Colonic mucosa (tissue), 4 donors: ENCODE data around the gene IER3. TPM values are rescaled to one million over a fixed set of nuclear protein-coding genes. Genes with fewer than 3 reads are reported as not detected.
"Not testable (repeated sequence)": the region's sequence is repeated elsewhere in the genome, so short reads cannot be mapped to it uniquely, and the experiment has no call there.

Source experiments
- DNase-seq: peaks from one replicate; pipeline ENCODE4 v3.0.0-alpha.2; 2020
- H3K27ac ChIP-seq: fragments of 200-600 bp; one replicate; pipeline ENCODE4 v1.8.0; 2021
- H3K27me3 ChIP-seq: fragments of 200-600 bp; one replicate; pipeline ENCODE4 v1.8.0; 2021
- H3K36me3 ChIP-seq: fragments of 200-600 bp; one replicate; pipeline ENCODE4 v1.8.0; 2021
- H3K4me1 ChIP-seq: fragments of 200-600 bp; one replicate; pipeline ENCODE4 v1.8.0; 2021; ENCODE audit warnings: mild to moderate bottlenecking
- H3K4me3 ChIP-seq: fragments of 200-600 bp; one replicate; pipeline ENCODE4 v1.8.0; 2021
- H3K9ac ChIP-seq, 2 donors: one replicate each; pipeline ENCODE4 v1.7.0; 2013; ENCODE audit warnings: control low read depth in 2 of 2, low read depth in 2 of 2, low read length in 2 of 2
- H3K9me3 ChIP-seq: fragments of 200-600 bp; one replicate; pipeline ENCODE4 v1.8.0; 2021
- CTCF ChIP-seq: fragments of 200-600 bp; IDR thresholded peaks from one replicate; pipeline ENCODE4 v1.8.0; 2022; ENCODE audit warnings: antibody characterized with exemption, mild to moderate bottlenecking
- intact Hi-C: fragments of 100-400 bp; cut with DNase I; formaldehyde crosslinking; loops from one replicate; pipeline ENCODE4 v1.14.1; 2022
- total RNA-seq, 2 donors: library from RNA; stranded (reverse); fragmentation: NEBNext Ultra II Directional in 1 of 2; extraction: Animal tissue kit (Norgen Biotek cat#: 25700) in 1 of 2; gene quantifications; one replicate each; pipeline ENCODE4 v1.2.1, GENCODE V29; 2021
- donor health status: healthy.
- donor health status: DM: no; HTN: no; CAD: no.
- donor health status: DM: no; HTN: no; CAD: no.

The IER3 gene
- total RNA-seq, 2 donors from 2014 or later, result 47.2 to 92.8 TPM

DNA sequence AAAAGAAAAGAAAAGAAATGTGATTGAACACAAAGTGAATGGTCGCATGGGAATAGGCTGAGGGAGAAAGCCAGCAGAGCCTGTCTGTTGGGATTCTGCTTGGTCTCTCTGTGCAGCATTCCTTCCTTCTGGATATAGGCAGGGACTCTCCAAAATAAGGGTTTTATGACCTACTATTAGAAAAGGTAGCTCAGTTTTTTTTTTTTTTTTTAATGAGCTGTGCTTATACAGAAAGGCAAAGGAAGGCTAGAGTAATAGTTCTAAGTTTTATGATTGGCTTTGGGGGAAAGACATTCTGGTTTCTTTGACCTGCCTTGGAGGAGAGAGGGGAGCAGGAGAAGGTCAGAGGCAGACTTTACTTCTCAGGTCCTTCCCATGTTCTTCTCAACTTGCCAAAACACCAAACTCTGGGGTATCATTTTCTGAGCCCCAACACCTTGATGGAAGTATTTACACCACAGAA, 18.8 kb upstream of the IER3 start:
- no peaks in the 10 kb centered on the region for H3K4me1 ChIP-seq
- no peak overlapping the region for H3K9ac ChIP-seq
- DNase-seq, result no peak
- intact Hi-C loops, result no loop called here
- H3K27me3 ChIP-seq, result no peaks in the 10 kb centered on the region
- H3K4me3 ChIP-seq, result no peak overlapping the region
- H3K36me3 ChIP-seq, result no peaks in the 10 kb centered on the region
- H3K27ac ChIP-seq, result peak overlapping the region; percentile 57
- H3K9me3 ChIP-seq, result no peaks in the 10 kb centered on the region
- TF ChIP-seq CTCF, result no peak

- no peaks in the 10 kb centered on the region for H3K9me3 ChIP-seq
- H3K4me1 ChIP-seq, result no peaks in the 10 kb centered on the region
- intact Hi-C loops, result no loop called here
- H3K36me3 ChIP-seq, result no peaks in the 10 kb centered on the region
- no peaks in the 10 kb centered on the region for H3K27me3 ChIP-seq
- H3K4me3 ChIP-seq, result no peak overlapping the region
- no peak for DNase-seq
- H3K27ac ChIP-seq, result no peak overlapping the region
- no peak for TF ChIP-seq CTCF
- H3K9ac ChIP-seq, result no peak overlapping the region
These were observed 17.6 kb upstream of the IER3 start for GRCh38 chr6:30761791-30762429.

DNA sequence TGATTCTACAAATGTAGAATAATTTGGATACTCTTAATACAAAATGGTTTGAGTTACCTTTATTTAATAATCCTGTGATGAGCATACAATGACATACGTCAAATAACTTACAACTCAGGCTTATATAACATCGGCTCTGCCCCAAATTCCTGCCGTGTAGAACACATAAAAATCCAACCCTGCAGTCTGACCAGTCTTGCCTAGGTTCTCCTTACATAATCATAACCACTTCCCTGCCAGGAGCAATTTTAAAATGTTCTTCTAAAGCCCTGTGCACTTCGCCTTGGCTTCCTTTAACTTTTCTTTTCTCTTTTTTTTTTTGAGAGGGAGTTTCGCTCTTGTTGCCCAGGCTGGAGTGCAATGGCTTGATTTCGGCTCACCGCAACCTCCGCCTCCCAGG, 16.2 kb upstream of the IER3 start:
- Histone ChIP-seq H3K9ac (no peak overlapping the region), H3K36me3 (no peaks in the 10 kb centered on the region), H3K27ac (no peak overlapping the region), H3K27me3 (no peaks in the 10 kb centered on the region), H3K4me3 (no peak overlapping the region), H3K4me1 (no peaks in the 10 kb centered on the region), H3K9me3 (no peaks in the 10 kb centered on the region)
- TF ChIP-seq CTCF, result no peak
- intact Hi-C loops, result no loop called here
- DNase-seq, result no peak

DNA sequence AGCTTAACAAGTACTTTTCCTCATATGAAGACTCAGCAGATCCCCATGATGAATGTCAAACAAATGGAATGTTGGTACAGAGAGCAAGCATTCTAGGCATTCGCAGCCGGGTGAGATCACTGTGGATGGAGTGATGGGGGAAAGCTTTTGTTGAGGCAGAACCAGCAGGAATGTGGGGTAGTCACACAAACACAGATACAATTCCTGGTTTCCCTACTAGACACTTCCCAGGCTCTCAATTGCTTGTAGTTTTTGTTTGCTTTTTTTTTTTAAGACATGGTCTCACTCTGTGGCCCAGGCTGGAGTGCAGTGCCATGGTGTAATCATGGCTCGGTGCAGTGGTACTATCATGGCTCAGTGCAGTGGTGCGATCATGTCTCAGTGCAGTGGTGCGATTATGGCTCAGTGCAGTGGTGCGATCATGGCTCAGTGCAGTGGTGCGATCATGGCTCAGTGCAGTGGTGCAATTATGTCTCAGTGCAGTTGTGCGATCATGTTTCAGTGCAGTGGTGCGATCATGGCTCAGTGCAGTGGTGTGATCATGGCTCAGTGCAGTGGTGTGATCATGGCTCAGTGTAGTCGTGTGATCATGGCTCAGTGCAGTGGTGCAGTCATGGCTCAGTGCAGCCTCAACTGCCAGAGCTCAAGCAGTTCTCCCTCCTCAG, 15.4 kb upstream of the IER3 start:
- intact Hi-C loops, result no loop called here
- no peaks in the 10 kb centered on the region for H3K4me1 ChIP-seq
- no peaks in the 10 kb centered on the region for H3K36me3 ChIP-seq
- H3K9me3 ChIP-seq, result no peaks in the 10 kb centered on the region
- H3K9ac ChIP-seq, result peak overlapping the region in 1 of 2 donors; percentile 24
- H3K4me3 ChIP-seq, result no peak overlapping the region
- no peaks in the 10 kb centered on the region for H3K27me3 ChIP-seq
- H3K27ac ChIP-seq, result no peak overlapping the region
- TF ChIP-seq CTCF, result no peak
- no peak for DNase-seq

GRCh38 chr6:30757261-30757904, 13.0 kb upstream of the IER3 start:
- no peaks in the 10 kb centered on the region for H3K4me1 ChIP-seq
- H3K9ac ChIP-seq, result no peak overlapping the region
- DNase-seq, result no peak
- no peaks in the 10 kb centered on the region for H3K36me3 ChIP-seq
- no peaks in the 10 kb centered on the region for H3K27me3 ChIP-seq
- H3K4me3 ChIP-seq, result no peak overlapping the region
- H3K27ac ChIP-seq, result no peak overlapping the region
- no peaks in the 10 kb centered on the region for H3K9me3 ChIP-seq
- TF ChIP-seq CTCF, result no peak
- intact Hi-C loops, result no loop called here

GRCh38 chr6:30756405-30757003, 12.2 kb upstream of the IER3 start:
- H3K9ac ChIP-seq, H3K4me3 ChIP-seq, H3K9me3 ChIP-seq, H3K36me3 ChIP-seq, intact Hi-C loops, H3K27ac ChIP-seq, DNase-seq, H3K27me3 ChIP-seq, H3K4me1 ChIP-seq: not testable (repeated sequence)
